ENCODE results near the gene STRN4. TPM values are rescaled to one million over a fixed set of nuclear protein-coding genes. Genes with fewer than 3 reads are reported as not detected.

Gene STRN4
- total RNA-seq, 4 donors from 2014 or later = 54.1 to 73.4 (median 67.7) TPM

GRCh38 chr19:46748325-46749109, 2.3 kb upstream of the STRN4 start:
- peak; percentile 56 to 60 for DNase-seq
- no peaks in the 10 kb centered on the region for H3K27me3 ChIP-seq
- 89 to 91% methylated on average over 21 of the region's 21 CpGs for WGBS, 2 donors
- H3K4me3 ChIP-seq (replicated peaks in 1 of 3) = no peak overlapping the region
- peaks cover 9 to 22% of the 10 kb centered on the region in 2 donors for H3K4me1 ChIP-seq
- no peaks in the 10 kb centered on the region for H3K9me3 ChIP-seq
- H3K27ac ChIP-seq = no peak overlapping the region
- intact Hi-C loops (cut with DNase I) = loop anchor here (5.0 kb wide), 1 partner anchor 36 kb away; no protein-coding TSS in a partner anchor
- H3K36me3 ChIP-seq = no peaks in the 10 kb centered on the region
- peak; percentile 21 to 65 (median 48) for TF ChIP-seq CTCF (IDR thresholded peaks at IDR 0.05)
- no peak for TF ChIP-seq POLR2A (IDR thresholded peaks at IDR 0.05)

GRCh38 chr19:46745521-46746280, 549 bp downstream of the STRN4 start, which contains the start of gene FKRP:
Gene FKRP (plus strand): TSS chr19:46746057. CDS start chr19:46755451, 9,394 bp downstream.
- TF ChIP-seq POLR2A (IDR thresholded peaks at IDR 0.05) (no peak), CTCF (IDR thresholded peaks at IDR 0.05) (no peak)
- 1% methylated on average over 18 to 27 of the region's 68 CpGs for WGBS, 2 donors
- Histone ChIP-seq H3K9me3 (no peaks in the 10 kb centered on the region), H3K4me3 (replicated peaks in 1 of 3) (peak within 1 kb of the TSS; percentile 62 to 99 (median 66)), H3K27me3 (no peaks in the 10 kb centered on the region), H3K4me1 (peaks cover 9 to 35% of the 10 kb centered on the region in 2 donors), H3K36me3 (no peaks in the 10 kb centered on the region), H3K27ac (peak within 1 kb of the TSS; percentile 71 to 90 (median 85))
- DNase-seq = peak in 1 of 2 donors; percentile 25
- intact Hi-C loops (cut with DNase I) = loop anchor here (5.0 kb wide), 1 partner anchor 33 kb away; no protein-coding TSS in a partner anchor

- peak overlapping the region; percentile 29 to 99 (median 66) for H3K4me3 ChIP-seq (replicated peaks in 1 of 3)
- 20 to 26% methylated on average over 8 of the region's 8 CpGs for WGBS, 2 donors
- H3K4me1 ChIP-seq = peaks cover 9 to 35% of the 10 kb centered on the region in 2 donors
- H3K27me3 ChIP-seq = no peaks in the 10 kb centered on the region
- no peaks in the 10 kb centered on the region for H3K36me3 ChIP-seq
- H3K27ac ChIP-seq = peak overlapping the region in 1 of 3 donors; percentile 81
- DNase-seq = no peak
- intact Hi-C loops (cut with DNase I) = loop anchor here (5.0 kb wide), 1 partner anchor 33 kb away; no protein-coding TSS in a partner anchor
- TF ChIP-seq POLR2A (IDR thresholded peaks at IDR 0.05) = no peak
- no peaks in the 10 kb centered on the region for H3K9me3 ChIP-seq
These were observed 1.2 kb downstream of the STRN4 start for GRCh38 chr19:46745030-46745429.

- Histone ChIP-seq H3K36me3 (no peaks in the 10 kb centered on the region), H3K27me3 (no peaks in the 10 kb centered on the region), H3K9me3 (no peaks in the 10 kb centered on the region), H3K27ac (no peak overlapping the region), H3K4me3 (replicated peaks in 1 of 3) (no peak overlapping the region), H3K4me1 (peaks cover 9 to 35% of the 10 kb centered on the region in 2 donors)
- TF ChIP-seq CTCF (IDR thresholded peaks at IDR 0.05) (no peak), POLR2A (IDR thresholded peaks at IDR 0.05) (no peak)
- DNase-seq = no peak
- intact Hi-C loops (cut with DNase I) = no loop called here
- WGBS, 2 donors = 93 to 95% methylated on average over 12 of the region's 12 CpGs
These were observed 2.1 kb downstream of the STRN4 start for GRCh38 chr19:46744005-46744691.

GRCh38 chr19:46742926-46743480, 3.2 kb downstream of the STRN4 start:
- no peak for TF ChIP-seq POLR2A (IDR thresholded peaks at IDR 0.05)
- no peak for TF ChIP-seq CTCF (IDR thresholded peaks at IDR 0.05)
- intact Hi-C loops (cut with DNase I) = no loop called here
- no peak overlapping the region for H3K4me3 ChIP-seq (replicated peaks in 1 of 3)
- H3K4me1 ChIP-seq = peaks cover 9 to 35% of the 10 kb centered on the region in 2 donors
- H3K27ac ChIP-seq = no peak overlapping the region
- no peaks in the 10 kb centered on the region for H3K9me3 ChIP-seq
- no peak for DNase-seq
- H3K36me3 ChIP-seq = peaks cover 0 to under 1% of the 10 kb centered on the region in 2 donors
- 82 to 84% methylated on average over 4 of the region's 4 CpGs for WGBS, 2 donors
- no peaks in the 10 kb centered on the region for H3K27me3 ChIP-seq
